HepG2 (cell line): ENCODE results near the gene HMHB1. TPM values are rescaled to one million over a fixed set of nuclear protein-coding genes. Genes with fewer than 3 reads are reported as not detected.

Experiments
- ATAC-seq: fragments of 200-7000 bp; cut with Tn5 transposase; 3 replicates; pipeline ENCODE4 v1.9.1; 2020; ENCODE audit warnings: mild to moderate bottlenecking, moderate library complexity
- BruUV-seq: library from RNA; stranded (reverse); fragments of 400-500 nt; replicated peaks from 2 replicates; lab custom pipeline; 2021; lab: Mats Ljungman, UMichigan
- CTCF ChIA-PET: fragments of 300-600 bp; formaldehyde crosslinking; extraction: SDS; loops from one replicate; lab custom pipeline; 2021; ENCODE audit warnings: low total read pairs, inconsistent platforms, low intra/inter-chr PET ratio; lab: Yijun Ruan, JAX
- POLR2A ChIA-PET: fragments of 350-600 bp; sonication (Branson Sonifier 250); formaldehyde crosslinking; loops from one replicate; lab custom pipeline; 2020; ENCODE audit warnings: antibody characterized with exemption, inconsistent platforms; lab: Yijun Ruan, JAX
- DNase-seq: peaks from one replicate; pipeline ENCODE4 v3.0.0-alpha.2; 2015; ENCODE audit warnings: low spot score
- FAIRE-seq: peaks from 3 replicates; lab custom pipeline; 2011; peaks lifted over from hg19 to GRCh38; lab: Jason Lieb, UNC
- H2AFZ ChIP-seq: one replicate; pipeline ENCODE4 v1.6.1; 2011; ENCODE audit warnings: low read length, inconsistent platforms
- H3K27ac ChIP-seq: fragments of 300-600 bp; 3 replicates; pipeline ENCODE4 v1.8.0; 2011; ENCODE audit warnings: mixed run types, mild to moderate bottlenecking, mixed read lengths, low read length, inconsistent platforms; ENCODE audit not compliant: insufficient read depth; ENCODE audit errors: extremely low read length
- H3K27me3 ChIP-seq, 2 experiments: fragments of 200-600 bp in 1 of 2; 2 replicates in 1 of 2; 3 replicates in 1 of 2; pipeline versions ENCODE4 v1.6.0 to v1.8.0; 2011; ENCODE audit warnings: low read length in 2 of 2, mild to moderate bottlenecking in 2 of 2, moderate library complexity in 2 of 2, inconsistent platforms in 1 of 2; ENCODE audit not compliant: insufficient read depth in 2 of 2, control insufficient read depth in 1 of 2
- H3K36me3 ChIP-seq, 2 experiments: fragments of 200-600 bp in 1 of 2; replicated peaks in 1 of 2; 2 replicates in 1 of 2; 3 replicates in 1 of 2; pipeline versions ENCODE4 v1.5.1 to v1.8.0; 2011; ENCODE audit warnings: low read length in 2 of 2, inconsistent platforms in 1 of 2; ENCODE audit not compliant: insufficient read depth in 2 of 2, control insufficient read depth in 1 of 2
- H3K4me1 ChIP-seq: 2 replicates; pipeline ENCODE4 v1.5.1; 2012; ENCODE audit warnings: low read length, inconsistent platforms; ENCODE audit not compliant: insufficient read depth
- H3K4me2 ChIP-seq: 2 replicates; pipeline ENCODE4 v1.6.0; 2011; ENCODE audit warnings: low read depth, low read length, inconsistent platforms
- H3K4me3 ChIP-seq, 3 experiments: fragments of 200-600 bp in 1 of 3; sonication (generic), shearing (Covaris generic) in 1 of 3; replicated peaks in 1 of 3; 2 replicates each; pipeline ENCODE4 v1.5.1; 2011 to 2016; ENCODE audit warnings: low read length in 3 of 3, inconsistent platforms in 2 of 3, low read depth in 2 of 3, mild to moderate bottlenecking in 2 of 3, control low read depth in 1 of 3, mixed read lengths in 1 of 3; ENCODE audit not compliant: insufficient read depth in 1 of 3
- H3K79me2 ChIP-seq: one replicate; pipeline ENCODE4 v1.6.1; 2011; ENCODE audit warnings: low read length, inconsistent platforms; ENCODE audit not compliant: insufficient read depth
- H3K9ac ChIP-seq: 2 replicates; pipeline ENCODE4 v1.6.0; 2011; ENCODE audit warnings: mild to moderate bottlenecking, low read depth, low read length, inconsistent platforms; ENCODE audit not compliant: insufficient read depth
- H3K9me3 ChIP-seq: 2 replicates; pipeline ENCODE4 v1.5.1; 2012; ENCODE audit warnings: mild to moderate bottlenecking, low read length
- H4K20me1 ChIP-seq: 2 replicates; pipeline ENCODE4 v1.6.0; 2011; ENCODE audit warnings: inconsistent platforms, mild to moderate bottlenecking, low read length, moderate library complexity; ENCODE audit not compliant: insufficient read depth
- CREBL2 ChIP-seq: sonication (generic); formaldehyde crosslinking; IDR thresholded peaks from 2 replicates; pipeline ENCODE4 v1.8.1; 2023; ENCODE audit warnings: missing genetic modification reagents, mild to moderate bottlenecking, borderline replicate concordance
- FOXK1 ChIP-seq: sonication (generic); formaldehyde crosslinking; IDR thresholded peaks from 2 replicates; pipeline ENCODE4 v1.4.0; 2020; ENCODE audit warnings: low read depth, missing genetic modification reagents, borderline replicate concordance
- FOXO1 ChIP-seq: sonication (generic); formaldehyde crosslinking; IDR thresholded peaks from 2 replicates; pipeline ENCODE4 v1.4.0; 2020; ENCODE audit warnings: missing genetic modification reagents
- HES4 ChIP-seq: sonication (generic); formaldehyde crosslinking; IDR thresholded peaks from 2 replicates; pipeline ENCODE4 v1.9.0; 2021; ENCODE audit warnings: mild to moderate bottlenecking, missing genetic modification reagents, borderline replicate concordance
- KDM1A ChIP-seq: IDR thresholded peaks from 2 replicates; pipeline ENCODE4 v1.6.1; 2016; ENCODE audit warnings: missing compliant biosample characterization
- KDM3A ChIP-seq: IDR thresholded peaks from 2 replicates; pipeline ENCODE4 v1.6.1; 2018; ENCODE audit warnings: low read depth, missing compliant biosample characterization
- MLLT10 ChIP-seq: sonication (generic); formaldehyde crosslinking; IDR thresholded peaks from 2 replicates; pipeline ENCODE4 v1.4.0; 2020; ENCODE audit warnings: missing genetic modification reagents
- NFIC ChIP-seq: IDR thresholded peaks from 2 replicates; pipeline ENCODE4 v1.6.1; 2012; ENCODE audit warnings: mild to moderate bottlenecking, low read length, inconsistent platforms
- PAX8 ChIP-seq: sonication (generic); formaldehyde crosslinking; IDR thresholded peaks from 2 replicates; pipeline ENCODE4 v1.8.0; 2022; ENCODE audit warnings: mild to moderate bottlenecking, missing genetic modification reagents, borderline replicate concordance
- RBAK ChIP-seq: sonication (generic); formaldehyde crosslinking; IDR thresholded peaks from 2 replicates; pipeline ENCODE4 v1.5.1; 2020; ENCODE audit warnings: mild to moderate bottlenecking, missing genetic modification reagents
- ZBTB8A ChIP-seq: sonication (generic); formaldehyde crosslinking; IDR thresholded peaks from 2 replicates; pipeline ENCODE4 v1.4.0; 2020; ENCODE audit warnings: mild to moderate bottlenecking, low read depth, missing genetic modification reagents, borderline replicate concordance
- ZFP82 ChIP-seq: sonication (generic); formaldehyde crosslinking; IDR thresholded peaks from 2 replicates; pipeline ENCODE4 v1.5.1; 2020; ENCODE audit warnings: mild to moderate bottlenecking, missing genetic modification reagents, borderline replicate concordance
- ZMYM4 ChIP-seq: sonication (generic); formaldehyde crosslinking; IDR thresholded peaks from 2 replicates; pipeline ENCODE4 v1.8.1; 2023; ENCODE audit warnings: mild to moderate bottlenecking, missing genetic modification reagents
- ZNF136 ChIP-seq: sonication (generic); formaldehyde crosslinking; IDR thresholded peaks from 2 replicates; pipeline ENCODE4 v1.8.1; 2022; ENCODE audit warnings: low read depth, mild to moderate bottlenecking, moderate library complexity, missing genetic modification reagents
- ZNF547 ChIP-seq: sonication (generic); formaldehyde crosslinking; IDR thresholded peaks from 2 replicates; pipeline ENCODE4 v1.5.1; 2020; ENCODE audit warnings: mild to moderate bottlenecking, missing genetic modification reagents
- WGBS: methylation state at CpG from one replicate; pipeline ENCODE4 v1.1.6; 2017; ENCODE audit warnings: low lambda C conversion rate; 5-methylcytosine and 5-hydroxymethylcytosine counted together
- in situ Hi-C: cut with HindIII; loops from 2 replicates; pipeline ENCODE4 v1.10.0; 2017; ENCODE audit warnings: low pct_unique_long_range_greater_than_20kb; ENCODE audit not compliant: extremely low pct_ligation_motif_present
- intact Hi-C: fragments of 100-400 bp; cut with micrococcal nuclease; formaldehyde crosslinking; loops from one replicate; pipeline ENCODE4 v1.10.0; 2022; ENCODE audit not compliant: unreplicated experiment
- polyA plus RNA-seq, 8 experiments: library from polyadenylated mRNA; depleted of rRNA in 3 of 8; stranded (reverse) in 7 of 8; unstranded in 1 of 8; fragments of >200 nt; fragmentation: Illumina TruSeq in 4 of 8; extraction: Trizol in 4 of 8; gene quantifications; 2 replicates each; pipeline versions ENCODE4 v1.2.1 to v1.2.3, GENCODE V29; 2011 to 2016; ENCODE audit warnings: low read depth in 4 of 8, missing spikeins in 1 of 8, mixed read lengths in 1 of 8; ENCODE audit not compliant: insufficient read depth in 1 of 8
- total RNA-seq, 5 experiments: library from RNA; depleted of rRNA; stranded (reverse); fragments of >200 nt; fragmentation: Illumina TruSeq; extraction: Trizol; gene quantifications; 2 replicates each; pipeline ENCODE4 v1.2.3, GENCODE V29; 2016; ENCODE audit warnings: low read depth in 1 of 5
- TF ChIP-seq, protein P1 (sequence below): sonication (generic); formaldehyde crosslinking; IDR thresholded peaks from 2 replicates; pipeline ENCODE4 v1.5.1; 2020; ENCODE audit warnings: missing genetic modification reagents, mild to moderate bottlenecking, borderline replicate concordance
- TF ChIP-seq, protein P2 (sequence below): IDR thresholded peaks from 2 replicates; pipeline ENCODE4 v1.6.1; 2016; ENCODE audit warnings: low read depth
- TF ChIP-seq, protein P3 (sequence below), 2 experiments: IDR thresholded peaks; 2 replicates each; pipeline ENCODE4 v1.6.1; 2011 to 2012; ENCODE audit warnings: low read length in 2 of 2, borderline replicate concordance in 1 of 2, low read depth in 1 of 2, mild to moderate bottlenecking in 1 of 2, moderate library complexity in 1 of 2

Gene HMHB1
- total and polyA plus RNA-seq, 2 of the 13 experiments (the other 11 are each of a cell fraction or from before 2014, with no cell fraction given): not detected

DNA sequence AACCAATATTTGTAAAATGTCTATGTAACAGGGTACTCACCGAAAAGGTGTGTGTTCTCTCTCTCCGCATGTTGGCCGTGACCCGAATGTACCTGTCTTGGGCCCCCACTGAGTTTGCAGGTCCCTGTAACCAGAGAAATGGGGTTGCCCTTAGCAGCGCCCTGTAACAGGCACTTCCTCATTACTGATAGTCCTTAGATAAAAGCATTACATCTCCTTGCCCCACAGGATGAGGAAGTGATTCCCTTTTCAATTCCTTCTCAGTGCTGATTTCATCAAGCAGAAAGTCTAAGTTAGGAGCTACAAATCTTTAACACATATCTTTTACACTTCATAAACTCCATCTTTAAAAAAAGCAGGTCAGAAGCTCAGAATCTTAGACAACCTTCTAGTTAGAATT is 15.2 kb upstream of the HMHB1 start:
- Histone ChIP-seq H3K4me2 (no peak overlapping the region), H4K20me1 (no peaks in the 10 kb centered on the region; the same call in 1 of the 2 replicates), H3K27ac (no peak overlapping the region), H3K4me1 (no peaks in the 10 kb centered on the region), H3K4me3 (no peak overlapping the region), H3K9me3 (no peaks in the 10 kb centered on the region), H3K27me3 (0 out of 5 replicates have a peak, but pooled peaks cover 0 to 2% of the 10 kb centered on the region in 2 experiments), H3K9ac (no peak overlapping the region), H3K36me3 (no peaks in the 10 kb centered on the region), H2AFZ (no peak overlapping the region), H3K79me2 (no peaks in the 10 kb centered on the region)
- in situ Hi-C loops (no loop called here), intact Hi-C loops (no loop called here)
- ATAC-seq: no peak
- ChIA-PET CTCF (no interaction called here), POLR2A (no interaction called here)
- FAIRE-seq: no peak
- WGBS: 36% methylated on average over 5 of the region's 5 CpGs
- no peak for DNase-seq
- no TSS peak for BruUV-seq
- TF ChIP-seq KDM1A (CRISPR knock-in tag): no peak
- no peak for TF ChIP-seq MLLT10 (CRISPR knock-in tag)
- no peak for TF ChIP-seq FOXO1 (CRISPR knock-in tag)
- TF ChIP-seq, protein P1, sequence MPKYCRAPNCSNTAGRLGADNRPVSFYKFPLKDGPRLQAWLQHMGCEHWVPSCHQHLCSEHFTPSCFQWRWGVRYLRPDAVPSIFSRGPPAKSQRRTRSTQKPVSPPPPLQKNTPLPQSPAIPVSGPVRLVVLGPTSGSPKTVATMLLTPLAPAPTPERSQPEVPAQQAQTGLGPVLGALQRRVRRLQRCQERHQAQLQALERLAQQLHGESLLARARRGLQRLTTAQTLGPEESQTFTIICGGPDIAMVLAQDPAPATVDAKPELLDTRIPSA (CRISPR knock-in tag): no peak
- no peak for TF ChIP-seq HES4 (CRISPR knock-in tag)
- no peak for TF ChIP-seq ZNF136 (CRISPR knock-in tag)
- TF ChIP-seq PAX8: no peak
- TF ChIP-seq, protein P2, sequence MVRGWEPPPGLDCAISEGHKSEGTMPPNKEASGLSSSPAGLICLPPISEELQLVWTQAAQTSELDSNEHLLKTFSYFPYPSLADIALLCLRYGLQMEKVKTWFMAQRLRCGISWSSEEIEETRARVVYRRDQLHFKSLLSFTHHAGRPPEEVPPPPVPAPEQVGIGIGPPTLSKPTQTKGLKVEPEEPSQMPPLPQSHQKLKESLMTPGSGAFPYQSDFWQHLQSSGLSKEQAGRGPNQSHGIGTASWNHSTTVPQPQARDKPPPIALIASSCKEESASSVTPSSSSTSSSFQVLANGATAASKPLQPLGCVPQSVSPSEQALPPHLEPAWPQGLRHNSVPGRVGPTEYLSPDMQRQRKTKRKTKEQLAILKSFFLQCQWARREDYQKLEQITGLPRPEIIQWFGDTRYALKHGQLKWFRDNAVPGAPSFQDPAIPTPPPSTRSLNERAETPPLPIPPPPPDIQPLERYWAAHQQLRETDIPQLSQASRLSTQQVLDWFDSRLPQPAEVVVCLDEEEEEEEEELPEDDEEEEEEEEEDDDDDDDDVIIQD: no peak
- TF ChIP-seq ZMYM4 (CRISPR knock-in tag): no peak
- no peak for TF ChIP-seq ZBTB8A (CRISPR knock-in tag)
- no peak for TF ChIP-seq RBAK (CRISPR knock-in tag)
- no peak for TF ChIP-seq ZFP82
- no peak for TF ChIP-seq KDM3A (CRISPR knock-in tag)
- no peak for TF ChIP-seq CREBL2 (CRISPR knock-in tag)
- TF ChIP-seq, protein P3, sequence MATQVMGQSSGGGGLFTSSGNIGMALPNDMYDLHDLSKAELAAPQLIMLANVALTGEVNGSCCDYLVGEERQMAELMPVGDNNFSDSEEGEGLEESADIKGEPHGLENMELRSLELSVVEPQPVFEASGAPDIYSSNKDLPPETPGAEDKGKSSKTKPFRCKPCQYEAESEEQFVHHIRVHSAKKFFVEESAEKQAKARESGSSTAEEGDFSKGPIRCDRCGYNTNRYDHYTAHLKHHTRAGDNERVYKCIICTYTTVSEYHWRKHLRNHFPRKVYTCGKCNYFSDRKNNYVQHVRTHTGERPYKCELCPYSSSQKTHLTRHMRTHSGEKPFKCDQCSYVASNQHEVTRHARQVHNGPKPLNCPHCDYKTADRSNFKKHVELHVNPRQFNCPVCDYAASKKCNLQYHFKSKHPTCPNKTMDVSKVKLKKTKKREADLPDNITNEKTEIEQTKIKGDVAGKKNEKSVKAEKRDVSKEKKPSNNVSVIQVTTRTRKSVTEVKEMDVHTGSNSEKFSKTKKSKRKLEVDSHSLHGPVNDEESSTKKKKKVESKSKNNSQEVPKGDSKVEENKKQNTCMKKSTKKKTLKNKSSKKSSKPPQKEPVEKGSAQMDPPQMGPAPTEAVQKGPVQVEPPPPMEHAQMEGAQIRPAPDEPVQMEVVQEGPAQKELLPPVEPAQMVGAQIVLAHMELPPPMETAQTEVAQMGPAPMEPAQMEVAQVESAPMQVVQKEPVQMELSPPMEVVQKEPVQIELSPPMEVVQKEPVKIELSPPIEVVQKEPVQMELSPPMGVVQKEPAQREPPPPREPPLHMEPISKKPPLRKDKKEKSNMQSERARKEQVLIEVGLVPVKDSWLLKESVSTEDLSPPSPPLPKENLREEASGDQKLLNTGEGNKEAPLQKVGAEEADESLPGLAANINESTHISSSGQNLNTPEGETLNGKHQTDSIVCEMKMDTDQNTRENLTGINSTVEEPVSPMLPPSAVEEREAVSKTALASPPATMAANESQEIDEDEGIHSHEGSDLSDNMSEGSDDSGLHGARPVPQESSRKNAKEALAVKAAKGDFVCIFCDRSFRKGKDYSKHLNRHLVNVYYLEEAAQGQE (IDR thresholded peaks at IDR 0.05; ENCODE audit: borderline replicate concordance in 1 of 2, low read depth in 1 of 2, low read length in 2 of 2): no peak
- no peak for TF ChIP-seq ZNF547 (CRISPR knock-in tag)
- TF ChIP-seq FOXK1: no peak
- no peak for TF ChIP-seq NFIC
